Ishikawa (cell line): ENCODE data around the gene QRSL1.

ENCODE experiments used
- CEBPB ChIP-seq: IDR thresholded peaks from 2 replicates; pipeline ENCODE4 v1.6.1; 2012
- CREB1 ChIP-seq: IDR thresholded peaks from 2 replicates; pipeline ENCODE4 v1.6.1; 2012; ENCODE audit warnings: low read depth
- EGR1 ChIP-seq: IDR thresholded peaks from 2 replicates; pipeline ENCODE4 v1.6.1; 2012
- EP300 ChIP-seq: IDR thresholded peaks from 2 replicates; pipeline ENCODE4 v1.6.1; 2012; ENCODE audit warnings: borderline replicate concordance
- FOXM1 ChIP-seq: IDR thresholded peaks from 2 replicates; pipeline ENCODE4 v1.6.1; 2012; ENCODE audit warnings: low read depth, borderline replicate concordance
- NFIC ChIP-seq: IDR thresholded peaks from 2 replicates; pipeline ENCODE4 v1.6.1; 2012
- RAD21 ChIP-seq: IDR thresholded peaks from 2 replicates; pipeline ENCODE4 v1.6.1; 2012; ENCODE audit warnings: low read depth
- TAF1 ChIP-seq: IDR thresholded peaks from 2 replicates; pipeline ENCODE4 v1.6.1; 2012; ENCODE audit warnings: low read depth, mild to moderate bottlenecking
- TCF12 ChIP-seq: IDR thresholded peaks from 2 replicates; pipeline ENCODE4 v1.6.1; 2012; ENCODE audit warnings: low read depth
- TEAD4 ChIP-seq: IDR thresholded peaks from 2 replicates; pipeline ENCODE4 v1.6.1; 2012
- YY1 ChIP-seq: IDR thresholded peaks from 2 replicates; pipeline ENCODE4 v1.6.1; 2012; ENCODE audit warnings: low read depth
- ZBTB7A ChIP-seq: IDR thresholded peaks from 2 replicates; pipeline ENCODE4 v1.6.1; 2012; ENCODE audit warnings: low read depth
- TF ChIP-seq, protein P1 (sequence below): IDR thresholded peaks from 2 replicates; pipeline ENCODE4 v1.6.1; 2012
- TF ChIP-seq, protein P2 (sequence below): IDR thresholded peaks from 2 replicates; pipeline ENCODE4 v1.6.1; 2012; ENCODE audit warnings: low read depth, mild to moderate bottlenecking
- TF ChIP-seq, protein P3 (sequence below): IDR thresholded peaks from 2 replicates; pipeline ENCODE4 v1.6.1; 2012

Gene QRSL1

DNA sequence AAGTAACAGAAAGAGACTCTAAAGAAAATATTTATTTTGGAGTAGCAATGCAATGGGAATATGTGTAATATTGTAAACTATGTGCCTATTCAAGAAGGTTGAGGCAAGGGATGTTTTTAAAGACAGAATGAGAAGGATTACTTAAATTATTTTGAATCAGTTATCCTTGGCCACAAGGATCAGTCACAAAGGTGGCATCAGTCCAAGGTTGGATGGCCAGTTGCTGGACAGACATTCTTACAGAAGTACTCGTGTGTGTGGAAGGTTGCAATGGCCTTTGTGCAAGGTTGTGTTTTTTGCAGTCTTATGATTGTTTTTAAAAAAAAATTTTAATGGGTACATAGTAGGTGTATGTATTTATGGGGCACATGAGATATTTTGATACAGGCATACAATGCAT, 2.0 kb downstream of the QRSL1 start:
- TF ChIP-seq ZBTB7A (no peak), CREB1 (no peak), CEBPB (no peak), FOXM1 (no peak), EP300 (no peak), NFIC (no peak), RAD21 (no peak), TEAD4 (no peak), TCF12 (no peak), TAF1 (no peak), EGR1 (no peak), YY1 (no peak)
- TF ChIP-seq, protein P1, sequence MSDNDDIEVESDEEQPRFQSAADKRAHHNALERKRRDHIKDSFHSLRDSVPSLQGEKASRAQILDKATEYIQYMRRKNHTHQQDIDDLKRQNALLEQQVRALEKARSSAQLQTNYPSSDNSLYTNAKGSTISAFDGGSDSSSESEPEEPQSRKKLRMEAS: no peak
- TF ChIP-seq, protein P2, sequence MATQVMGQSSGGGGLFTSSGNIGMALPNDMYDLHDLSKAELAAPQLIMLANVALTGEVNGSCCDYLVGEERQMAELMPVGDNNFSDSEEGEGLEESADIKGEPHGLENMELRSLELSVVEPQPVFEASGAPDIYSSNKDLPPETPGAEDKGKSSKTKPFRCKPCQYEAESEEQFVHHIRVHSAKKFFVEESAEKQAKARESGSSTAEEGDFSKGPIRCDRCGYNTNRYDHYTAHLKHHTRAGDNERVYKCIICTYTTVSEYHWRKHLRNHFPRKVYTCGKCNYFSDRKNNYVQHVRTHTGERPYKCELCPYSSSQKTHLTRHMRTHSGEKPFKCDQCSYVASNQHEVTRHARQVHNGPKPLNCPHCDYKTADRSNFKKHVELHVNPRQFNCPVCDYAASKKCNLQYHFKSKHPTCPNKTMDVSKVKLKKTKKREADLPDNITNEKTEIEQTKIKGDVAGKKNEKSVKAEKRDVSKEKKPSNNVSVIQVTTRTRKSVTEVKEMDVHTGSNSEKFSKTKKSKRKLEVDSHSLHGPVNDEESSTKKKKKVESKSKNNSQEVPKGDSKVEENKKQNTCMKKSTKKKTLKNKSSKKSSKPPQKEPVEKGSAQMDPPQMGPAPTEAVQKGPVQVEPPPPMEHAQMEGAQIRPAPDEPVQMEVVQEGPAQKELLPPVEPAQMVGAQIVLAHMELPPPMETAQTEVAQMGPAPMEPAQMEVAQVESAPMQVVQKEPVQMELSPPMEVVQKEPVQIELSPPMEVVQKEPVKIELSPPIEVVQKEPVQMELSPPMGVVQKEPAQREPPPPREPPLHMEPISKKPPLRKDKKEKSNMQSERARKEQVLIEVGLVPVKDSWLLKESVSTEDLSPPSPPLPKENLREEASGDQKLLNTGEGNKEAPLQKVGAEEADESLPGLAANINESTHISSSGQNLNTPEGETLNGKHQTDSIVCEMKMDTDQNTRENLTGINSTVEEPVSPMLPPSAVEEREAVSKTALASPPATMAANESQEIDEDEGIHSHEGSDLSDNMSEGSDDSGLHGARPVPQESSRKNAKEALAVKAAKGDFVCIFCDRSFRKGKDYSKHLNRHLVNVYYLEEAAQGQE: no peak

DNA sequence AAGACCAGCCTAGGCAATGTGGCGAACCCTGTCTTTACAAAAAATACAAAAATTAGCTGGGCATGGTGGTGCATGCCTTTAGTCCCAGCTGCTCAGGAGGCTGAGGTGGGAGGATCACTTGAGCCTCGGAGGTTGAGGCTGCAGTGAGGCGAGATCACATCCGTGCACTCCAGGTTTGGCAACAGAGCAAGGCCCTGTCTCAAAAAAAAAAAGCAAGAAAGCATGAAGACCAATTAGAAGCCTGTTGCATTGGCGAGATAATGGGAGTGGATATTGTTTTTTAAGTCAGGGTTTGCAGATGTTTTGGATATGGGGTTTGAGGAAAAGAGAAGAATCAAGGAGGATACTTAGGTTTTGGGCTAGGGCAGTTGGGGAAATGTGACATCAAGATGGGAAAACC, 5.2 kb downstream of the QRSL1 start:
- TF ChIP-seq TAF1: no peak
- TF ChIP-seq EP300: no peak
- no peak for TF ChIP-seq RAD21
- TF ChIP-seq, protein P3, sequence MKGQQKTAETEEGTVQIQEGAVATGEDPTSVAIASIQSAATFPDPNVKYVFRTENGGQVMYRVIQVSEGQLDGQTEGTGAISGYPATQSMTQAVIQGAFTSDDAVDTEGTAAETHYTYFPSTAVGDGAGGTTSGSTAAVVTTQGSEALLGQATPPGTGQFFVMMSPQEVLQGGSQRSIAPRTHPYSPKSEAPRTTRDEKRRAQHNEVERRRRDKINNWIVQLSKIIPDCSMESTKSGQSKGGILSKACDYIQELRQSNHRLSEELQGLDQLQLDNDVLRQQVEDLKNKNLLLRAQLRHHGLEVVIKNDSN: no peak
- TF ChIP-seq, protein P2: no peak
- no peak for TF ChIP-seq NFIC
- TF ChIP-seq TEAD4: no peak
- TF ChIP-seq YY1: no peak
- no peak for TF ChIP-seq CEBPB
- no peak for TF ChIP-seq ZBTB7A
- no peak for TF ChIP-seq CREB1
- no peak for TF ChIP-seq EGR1
- TF ChIP-seq TCF12: no peak
- TF ChIP-seq, protein P1: no peak
- TF ChIP-seq FOXM1: no peak

DNA sequence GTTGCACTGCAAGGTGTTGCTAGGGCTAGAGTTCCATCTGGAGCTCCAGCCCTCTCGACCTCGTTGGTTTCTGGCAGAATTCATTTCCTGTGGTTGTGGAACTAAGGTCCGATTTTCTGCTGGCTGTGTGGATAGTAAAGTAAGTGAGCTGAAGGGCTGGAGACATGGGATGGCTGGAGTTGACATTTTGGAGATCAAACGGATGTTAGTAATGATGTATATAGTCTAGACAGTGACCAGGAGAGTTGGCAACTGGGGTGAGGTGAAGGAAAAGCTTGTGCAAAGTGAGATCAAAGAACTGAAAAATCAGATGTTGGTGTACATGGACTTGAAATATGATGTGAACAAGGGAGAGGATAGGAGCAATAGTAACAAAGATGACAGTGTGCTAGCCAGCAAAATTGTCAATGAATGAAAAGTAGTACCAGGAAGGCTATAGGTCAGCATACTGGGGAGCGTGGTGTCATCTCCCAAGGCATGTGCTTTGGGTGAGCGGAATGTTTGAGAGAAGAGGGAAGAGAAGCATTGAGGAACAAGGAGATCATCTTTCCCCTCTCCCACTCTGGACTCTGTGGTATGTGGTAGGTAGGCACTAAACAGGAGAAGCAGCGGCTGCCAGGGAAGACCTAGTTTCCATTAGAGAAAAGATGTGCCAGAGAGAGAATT, 7.8 kb downstream of the QRSL1 start:
- TF ChIP-seq FOXM1: no peak
- TF ChIP-seq TAF1: no peak
- no peak for TF ChIP-seq CEBPB
- no peak for TF ChIP-seq EGR1
- no peak for TF ChIP-seq EP300
- TF ChIP-seq NFIC: no peak
- TF ChIP-seq, protein P2: no peak
- no peak for TF ChIP-seq TCF12
- no peak for TF ChIP-seq TEAD4
- TF ChIP-seq YY1: no peak
- TF ChIP-seq, protein P1: no peak
- no peak for TF ChIP-seq RAD21
- no peak for TF ChIP-seq ZBTB7A
- TF ChIP-seq CREB1: no peak
- TF ChIP-seq, protein P3: no peak

DNA sequence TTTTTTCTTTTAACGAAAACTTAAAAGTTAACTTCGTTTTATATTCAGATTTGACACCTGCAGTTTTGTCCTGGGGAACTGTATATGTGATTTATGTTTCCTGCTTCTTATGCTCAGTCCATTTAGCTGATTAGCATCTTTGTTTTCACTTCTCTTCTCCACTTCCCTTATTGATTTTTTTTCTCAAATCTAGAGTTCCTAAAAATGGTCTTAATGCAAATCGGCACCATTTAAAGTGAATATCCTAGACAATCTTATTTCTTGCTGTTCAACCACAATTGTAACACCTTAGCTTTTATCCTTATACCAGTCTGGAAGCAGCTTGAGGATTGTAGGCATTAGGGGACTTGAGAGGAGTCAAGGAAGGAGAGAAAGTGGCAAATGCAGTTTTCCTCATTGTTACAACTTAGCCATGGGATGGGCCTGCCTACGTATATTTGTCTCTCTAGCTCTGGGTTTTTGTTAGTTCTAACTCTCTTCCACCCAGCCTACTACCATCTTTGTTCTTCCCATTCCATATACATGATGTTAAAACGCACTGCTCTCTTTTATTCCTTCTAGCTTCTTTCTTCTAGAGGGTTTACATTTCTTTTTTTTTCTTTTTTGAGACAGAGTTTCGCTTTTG, 8.5 kb downstream of the QRSL1 start:
- no peak for TF ChIP-seq FOXM1
- TF ChIP-seq YY1: no peak
- no peak for TF ChIP-seq TAF1
- no peak for TF ChIP-seq TEAD4
- TF ChIP-seq, protein P2: no peak
- TF ChIP-seq ZBTB7A: no peak
- TF ChIP-seq NFIC: no peak
- TF ChIP-seq, protein P1: no peak
- no peak for TF ChIP-seq EGR1
- no peak for TF ChIP-seq RAD21
- TF ChIP-seq TCF12: no peak
- no peak for TF ChIP-seq EP300
- TF ChIP-seq, protein P3: no peak
- no peak for TF ChIP-seq CREB1
- TF ChIP-seq CEBPB: no peak
